ENCODE measurements around the gene SCFD2.
A peak's percentile ranks its signal among the peaks of the same experiment; 100 is the strongest.

The SCFD2 gene

GRCh38 chr4:52914051-52914605 lies 451.7 kb downstream of the SCFD2 start:
- H3K4me3 ChIP-seq (ENCODE audit: low read length): no peak overlapping the region
- DNase-seq (ENCODE audit: low read depth): peak; percentile 80
- TF ChIP-seq CTCF (conservative IDR thresholded peaks at IDR 0.05; ENCODE audit: low read length): no peak

GRCh38 chr4:52912608-52913007 lies 453.3 kb downstream of the SCFD2 start:
- no peak for TF ChIP-seq CTCF (conservative IDR thresholded peaks at IDR 0.05; ENCODE audit: low read length)
- no peak overlapping the region for H3K4me3 ChIP-seq (ENCODE audit: low read length)
- DNase-seq (ENCODE audit: low read depth): peak; percentile 79

- H3K4me3 ChIP-seq (ENCODE audit: low read length): no peak overlapping the region
- DNase-seq (ENCODE audit: low read depth): peak; percentile 74
- TF ChIP-seq CTCF (conservative IDR thresholded peaks at IDR 0.05; ENCODE audit: low read length): peak; percentile 74
Observed at GRCh38 chr4:52911684-52912294, 454.1 kb downstream of the SCFD2 start.

GRCh38 chr4:52910115-52910514 lies 455.7 kb downstream of the SCFD2 start:
- TF ChIP-seq CTCF (conservative IDR thresholded peaks at IDR 0.05; ENCODE audit: low read length): no peak; the same call in 1 of the 2 replicates
- no peak overlapping the region for H3K4me3 ChIP-seq (ENCODE audit: low read length)
- DNase-seq (ENCODE audit: low read depth): no peak

- no peak for DNase-seq (ENCODE audit: low read depth)
- H3K4me3 ChIP-seq (ENCODE audit: low read length): no peak overlapping the region
- TF ChIP-seq CTCF (conservative IDR thresholded peaks at IDR 0.05; ENCODE audit: low read length): no peak
Observed at GRCh38 chr4:52907510-52907909, 458.4 kb downstream of the SCFD2 start.

- TF ChIP-seq CTCF (conservative IDR thresholded peaks at IDR 0.05; ENCODE audit: low read length): no peak
- DNase-seq (ENCODE audit: low read depth): no peak
- H3K4me3 ChIP-seq (ENCODE audit: low read length): no peak overlapping the region
Observed at GRCh38 chr4:52904421-52904820, 461.4 kb downstream of the SCFD2 start.

GRCh38 chr4:52903273-52903672 lies 462.6 kb downstream of the SCFD2 start:
- H3K4me3 ChIP-seq (ENCODE audit: low read length): no peak overlapping the region
- TF ChIP-seq CTCF (conservative IDR thresholded peaks at IDR 0.05; ENCODE audit: low read length): no peak
- DNase-seq (ENCODE audit: low read depth): no peak

Data from AG10803 (cell line).